ENCODE measurements around the gene SPTY2D1.
"Not testable (repeated sequence)": the region's sequence is repeated elsewhere in the genome, so short reads cannot be mapped to it uniquely, and the experiment has no call there.

SPTY2D1 gene, protein sequence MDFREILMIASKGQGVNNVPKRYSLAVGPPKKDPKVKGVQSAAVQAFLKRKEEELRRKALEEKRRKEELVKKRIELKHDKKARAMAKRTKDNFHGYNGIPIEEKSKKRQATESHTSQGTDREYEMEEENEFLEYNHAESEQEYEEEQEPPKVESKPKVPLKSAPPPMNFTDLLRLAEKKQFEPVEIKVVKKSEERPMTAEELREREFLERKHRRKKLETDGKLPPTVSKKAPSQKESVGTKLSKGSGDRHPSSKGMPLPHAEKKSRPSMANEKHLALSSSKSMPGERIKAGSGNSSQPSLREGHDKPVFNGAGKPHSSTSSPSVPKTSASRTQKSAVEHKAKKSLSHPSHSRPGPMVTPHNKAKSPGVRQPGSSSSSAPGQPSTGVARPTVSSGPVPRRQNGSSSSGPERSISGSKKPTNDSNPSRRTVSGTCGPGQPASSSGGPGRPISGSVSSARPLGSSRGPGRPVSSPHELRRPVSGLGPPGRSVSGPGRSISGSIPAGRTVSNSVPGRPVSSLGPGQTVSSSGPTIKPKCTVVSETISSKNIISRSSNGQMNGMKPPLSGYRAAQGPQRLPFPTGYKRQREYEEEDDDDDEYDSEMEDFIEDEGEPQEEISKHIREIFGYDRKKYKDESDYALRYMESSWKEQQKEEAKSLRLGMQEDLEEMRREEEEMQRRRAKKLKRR

DNA sequence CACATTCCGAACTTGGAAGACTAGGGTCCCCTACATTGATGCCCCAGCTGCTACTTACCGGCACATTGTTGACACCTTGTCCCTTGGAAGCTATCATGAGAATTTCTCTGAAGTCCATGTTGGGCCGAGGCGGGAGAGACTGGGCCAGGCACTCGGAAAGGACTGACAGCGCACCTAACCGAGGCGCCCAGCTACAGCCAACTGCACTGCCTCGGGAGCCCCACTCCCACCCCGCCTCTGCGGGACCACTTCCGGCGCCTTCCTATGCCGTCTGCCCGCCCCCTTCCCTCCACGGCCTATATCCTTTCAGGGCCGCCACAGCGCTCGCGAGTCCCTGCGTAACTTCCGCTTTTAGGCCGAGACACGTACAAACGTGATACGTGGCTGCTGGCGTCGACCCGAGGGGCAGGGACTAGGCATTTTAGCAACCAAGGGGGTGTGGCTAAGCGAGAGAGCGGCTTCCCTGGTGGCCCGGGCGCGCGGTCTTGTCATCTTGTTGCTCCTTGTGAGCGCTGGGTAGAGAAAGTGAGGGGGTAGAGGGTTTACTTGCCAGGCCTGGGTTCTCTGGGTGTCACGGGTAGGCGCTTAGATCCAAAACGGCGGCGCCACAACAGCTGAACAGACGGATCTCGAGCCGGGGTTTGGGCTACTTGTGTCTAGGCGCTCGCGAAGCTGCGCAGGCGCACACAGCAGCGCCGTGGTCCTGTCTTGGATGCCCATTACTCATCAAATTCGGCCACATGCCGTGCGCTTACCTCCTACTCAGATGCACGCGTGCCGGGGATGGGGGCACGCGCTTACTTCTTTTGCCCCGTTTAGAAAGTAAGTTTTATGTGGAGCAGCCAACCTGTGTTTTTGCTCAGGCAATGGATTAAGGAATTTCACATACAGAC is at the start of gene SPTY2D1:
TSS of gene SPTY2D1 (minus strand) at position 203 of the 893 bp plus-strand sequence. CDS start at position 118, 85 bp downstream.
- DNase-seq (ENCODE audit: low read depth in 2 of 2): peak; percentile 97

DNA sequence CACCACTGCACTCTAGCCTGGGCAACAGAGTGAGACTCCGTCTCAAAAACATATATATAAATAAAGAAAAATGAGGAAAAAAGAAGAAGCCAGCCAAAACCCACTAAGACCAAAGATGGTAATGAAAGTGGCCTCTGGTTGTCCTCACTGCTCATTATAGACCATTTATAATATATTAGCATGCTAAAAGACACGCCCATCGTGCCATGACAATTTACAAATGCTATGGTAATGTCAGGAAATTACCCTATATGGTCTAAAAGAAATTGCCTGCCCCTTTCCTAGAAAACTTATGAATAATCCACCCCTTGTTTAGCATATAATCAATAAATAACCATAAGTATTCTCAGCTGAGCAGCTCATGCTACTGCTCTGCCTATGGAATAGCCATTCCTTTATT is 48.3 kb upstream of the SPTY2D1 start:
- no peak for DNase-seq (ENCODE audit: low read depth in 2 of 2)

DNA sequence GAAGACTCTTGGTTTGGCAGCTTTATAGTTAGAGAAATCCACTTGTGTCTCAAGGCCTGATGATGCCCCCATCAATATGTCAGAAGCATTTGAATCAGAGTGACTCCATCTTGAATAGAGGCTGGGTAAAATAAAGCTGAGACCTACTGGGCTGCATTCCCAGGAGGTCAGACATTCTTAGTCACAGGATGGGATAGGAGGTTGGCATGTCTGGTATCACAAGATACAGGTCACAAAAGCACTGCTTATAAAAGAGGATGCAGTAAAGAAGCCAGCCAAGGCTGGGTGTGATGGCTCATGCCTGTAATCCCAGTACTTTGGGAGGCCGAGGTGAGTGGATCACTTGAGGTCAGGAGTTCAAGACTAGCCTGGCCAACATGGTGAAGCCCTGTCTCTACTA is 47.8 kb upstream of the SPTY2D1 start:
- not testable (repeated sequence) for DNase-seq (ENCODE audit: low read depth in 2 of 2)

DNA sequence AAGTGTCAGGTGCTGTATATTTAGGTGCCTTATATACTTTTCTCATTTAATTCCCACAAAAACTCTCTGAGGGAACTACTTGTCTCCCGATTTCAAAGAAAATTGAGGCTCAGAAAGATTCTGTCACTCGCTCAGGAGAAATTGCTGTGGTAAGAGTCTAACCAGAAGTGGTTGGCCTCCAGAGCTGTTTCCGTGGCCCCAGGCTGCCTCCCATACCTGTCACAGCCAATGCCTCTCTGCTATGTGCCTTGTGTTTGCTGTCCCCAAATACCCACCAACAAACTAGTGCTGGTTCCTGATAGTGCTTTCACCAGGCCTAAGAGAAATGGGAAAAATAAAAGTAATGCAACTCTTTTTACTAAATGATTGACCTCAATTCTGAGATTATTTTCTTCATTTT is 43.4 kb upstream of the SPTY2D1 start:
- no peak for DNase-seq (ENCODE audit: low read depth in 2 of 2)

DNA sequence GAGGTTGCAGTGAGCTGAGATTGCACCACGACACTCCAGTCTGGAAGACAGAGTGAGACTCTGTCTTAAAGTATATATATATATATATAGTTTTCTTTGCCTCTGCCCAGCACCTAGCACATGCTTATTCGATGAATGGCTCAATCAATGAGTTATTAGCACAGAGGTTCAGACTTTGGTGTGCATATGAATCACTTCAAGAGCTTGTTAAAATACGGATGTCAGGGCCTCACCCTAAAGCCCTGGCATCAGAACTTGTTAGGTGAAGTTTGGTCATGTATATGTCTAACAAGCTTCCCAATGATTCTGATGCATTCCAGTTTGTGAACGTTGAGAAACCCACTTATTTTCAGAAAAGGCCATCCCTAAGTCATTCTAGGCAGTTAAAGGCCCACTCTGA is 42.7 kb upstream of the SPTY2D1 start:
- DNase-seq (ENCODE audit: low read depth in 2 of 2): no peak

DNA sequence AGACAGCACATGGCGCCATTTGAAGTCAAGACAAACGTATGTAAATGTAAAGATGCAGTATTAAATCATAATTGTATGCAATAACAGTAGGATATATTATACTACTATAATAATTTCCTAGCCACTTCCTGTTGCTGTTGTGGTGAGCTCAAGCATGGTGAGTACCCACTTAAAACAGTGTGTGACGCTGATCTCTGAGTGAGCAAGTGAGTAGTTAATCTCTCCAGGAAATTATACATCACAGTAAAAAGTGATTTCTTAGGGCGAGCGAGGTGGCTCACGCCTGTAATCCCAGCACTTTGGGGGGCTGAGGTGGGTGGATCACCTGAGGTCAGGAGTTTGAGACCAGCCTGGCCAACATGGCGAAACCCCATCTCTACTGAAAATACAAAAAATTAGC is 38.1 kb upstream of the SPTY2D1 start:
- DNase-seq (ENCODE audit: low read depth in 2 of 2): peak in 1 of 2 donors; percentile 20

DNA sequence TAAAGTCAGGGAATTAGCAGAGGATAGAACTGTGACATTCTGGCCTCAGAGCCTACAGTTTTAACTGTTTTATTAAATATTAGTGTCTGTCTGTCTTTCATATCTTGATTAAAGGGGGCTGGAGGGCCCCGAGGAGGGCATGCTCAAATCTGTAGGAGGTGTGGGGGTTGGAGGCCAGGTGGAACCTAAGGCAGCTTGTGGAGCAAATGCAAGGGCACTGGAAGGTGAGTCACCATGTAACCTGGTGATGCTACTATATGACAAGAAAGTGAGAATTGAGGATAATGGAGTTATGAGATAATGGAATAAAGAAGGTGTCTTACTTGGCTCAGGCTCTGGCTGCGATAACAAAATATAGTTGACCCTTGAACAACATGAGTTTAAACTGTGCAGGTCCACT is 37.1 kb upstream of the SPTY2D1 start:
- no peak for DNase-seq (ENCODE audit: low read depth in 2 of 2)

DNA sequence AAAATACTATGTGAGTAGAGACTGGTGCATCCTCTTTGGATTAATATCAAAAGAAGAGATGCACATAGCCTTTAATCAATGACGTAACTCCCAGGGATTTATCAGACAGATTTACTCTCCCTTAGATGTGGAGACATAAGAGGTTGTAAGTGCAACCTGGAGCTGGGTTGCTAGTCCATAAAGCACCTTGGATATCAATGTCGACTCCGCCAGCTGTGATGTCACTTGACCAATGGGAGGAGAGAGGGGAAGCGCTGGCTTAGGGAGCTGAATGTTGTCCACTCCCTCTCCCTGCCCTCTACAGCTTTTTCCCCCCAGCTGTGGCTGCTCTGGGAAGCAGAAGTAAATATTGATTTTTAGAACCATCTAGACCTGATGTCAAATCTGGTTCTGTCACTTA is 35.6 kb upstream of the SPTY2D1 start:
- no peak for DNase-seq (ENCODE audit: low read depth in 2 of 2)

DNA sequence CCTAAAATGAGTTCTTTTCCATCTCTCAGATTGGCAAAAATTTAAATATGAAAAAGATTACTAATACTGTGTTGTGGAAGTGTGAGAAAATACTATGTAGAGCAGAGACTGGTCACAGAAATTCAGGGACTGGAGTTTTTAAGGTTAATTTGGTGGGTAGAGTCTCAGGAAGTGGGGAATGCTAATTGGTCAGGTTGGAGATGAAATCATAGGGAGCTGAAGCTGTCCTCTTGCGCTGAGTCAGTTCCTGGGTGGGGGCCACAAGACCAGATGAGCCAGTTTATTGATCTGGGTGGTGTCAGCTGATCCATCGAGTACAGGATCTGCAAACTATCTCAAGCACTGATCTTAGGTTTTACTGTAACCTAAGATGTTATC is 35.1 kb upstream of the SPTY2D1 start:
- DNase-seq (ENCODE audit: low read depth in 2 of 2): peak in 1 of 2 donors; percentile 21

DNA sequence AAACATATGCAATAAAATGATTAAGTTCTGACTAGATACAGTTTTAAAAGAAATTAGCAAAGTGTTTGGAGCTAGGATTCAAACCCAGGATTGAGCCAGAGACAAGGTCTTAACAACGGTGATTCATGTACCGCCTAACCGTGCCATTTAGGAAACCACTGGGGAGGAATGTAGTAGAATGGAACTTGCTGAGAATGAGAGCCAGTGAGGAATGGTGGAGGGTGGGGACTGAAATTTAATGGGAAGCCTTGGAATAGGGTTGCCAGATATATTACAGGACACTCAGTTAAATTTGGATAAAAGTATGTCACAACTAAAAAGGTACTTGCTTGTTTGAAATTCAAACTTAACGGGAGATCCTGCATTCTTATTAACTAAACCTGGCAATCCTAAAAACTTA is 34.0 kb upstream of the SPTY2D1 start:
- no peak for DNase-seq (ENCODE audit: low read depth in 2 of 2)

DNA sequence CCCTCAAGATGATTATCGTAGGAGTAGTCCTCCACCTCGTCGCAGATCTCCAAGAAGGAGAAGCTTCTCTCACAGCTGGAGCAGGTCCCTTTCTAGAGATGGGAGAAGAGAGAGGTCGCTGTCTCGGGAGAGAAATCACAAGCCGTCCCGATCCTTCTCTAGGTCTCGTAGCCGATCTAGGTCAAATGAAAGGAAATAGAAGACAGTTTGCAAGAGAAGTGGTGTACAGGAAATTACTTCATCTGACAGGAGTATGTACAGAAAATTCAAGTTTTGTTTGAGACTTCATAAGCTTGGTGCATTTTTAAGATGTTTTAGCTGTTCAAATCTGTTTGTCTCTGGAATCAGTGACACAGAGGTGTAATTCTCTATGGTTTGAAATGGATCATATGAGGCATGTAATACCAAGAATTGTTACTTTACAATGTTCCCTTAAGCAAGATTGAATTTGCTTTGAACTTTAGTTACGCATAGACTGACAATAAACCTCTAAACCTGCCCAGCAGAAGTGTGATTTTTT is 31.3 kb upstream of the SPTY2D1 start:
- DNase-seq (ENCODE audit: low read depth in 2 of 2): not testable (repeated sequence)

DNA sequence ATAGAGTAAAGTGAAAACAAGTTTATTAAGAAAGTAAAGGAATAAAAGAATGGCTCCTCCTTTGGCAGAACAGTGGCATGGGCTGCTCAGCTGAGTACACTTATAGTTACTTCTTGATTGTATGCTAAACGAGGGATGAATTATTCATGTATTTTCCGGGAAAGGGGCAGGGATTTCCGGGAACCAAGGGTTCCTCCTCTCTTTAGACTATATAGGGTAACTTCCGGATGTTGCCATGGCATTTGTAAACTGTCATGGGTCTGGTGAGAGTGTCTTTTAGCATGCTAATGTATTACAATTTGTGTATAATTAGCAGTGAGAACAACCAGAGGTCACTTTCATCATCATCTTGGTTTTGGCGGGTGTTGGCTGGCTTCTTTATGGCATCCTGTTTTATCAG is 23.5 kb upstream of the SPTY2D1 start:
- no peak for DNase-seq (ENCODE audit: low read depth in 2 of 2)

DNA sequence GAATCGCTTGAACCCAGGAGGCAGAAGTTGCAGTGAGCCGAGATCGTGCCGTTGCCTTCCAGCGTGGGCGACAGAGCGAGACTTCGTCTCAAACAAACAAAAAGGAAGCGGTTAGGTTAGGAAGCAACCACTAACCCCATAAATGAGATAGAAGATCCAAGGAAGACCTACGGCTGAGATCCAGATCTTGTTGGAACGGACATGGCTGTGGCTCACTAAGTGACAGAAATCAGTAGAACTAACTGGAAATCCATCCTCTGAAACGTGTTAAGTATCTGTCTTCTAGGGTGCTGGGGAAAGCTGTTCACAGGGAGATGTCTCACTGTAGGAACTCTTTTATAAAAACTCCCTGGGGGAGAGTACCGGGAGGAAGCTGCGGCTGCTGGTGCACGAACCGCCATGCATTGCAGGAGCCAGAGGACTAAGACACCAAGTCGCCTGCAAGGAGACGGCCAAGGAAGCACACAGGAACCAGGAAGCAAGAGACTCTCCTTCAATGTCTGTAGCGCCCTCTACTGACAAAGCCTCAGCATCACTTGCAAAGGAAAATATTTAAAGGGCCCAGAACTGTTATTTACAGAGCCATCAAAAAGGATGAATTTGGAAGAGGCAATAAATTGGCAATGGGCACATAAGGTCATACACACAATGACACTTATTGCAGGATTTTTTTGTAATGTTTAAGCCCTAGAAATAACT is 16.9 kb upstream of the SPTY2D1 start:
- DNase-seq (ENCODE audit: low read depth in 2 of 2): peak in 1 of 2 donors; percentile 17

DNA sequence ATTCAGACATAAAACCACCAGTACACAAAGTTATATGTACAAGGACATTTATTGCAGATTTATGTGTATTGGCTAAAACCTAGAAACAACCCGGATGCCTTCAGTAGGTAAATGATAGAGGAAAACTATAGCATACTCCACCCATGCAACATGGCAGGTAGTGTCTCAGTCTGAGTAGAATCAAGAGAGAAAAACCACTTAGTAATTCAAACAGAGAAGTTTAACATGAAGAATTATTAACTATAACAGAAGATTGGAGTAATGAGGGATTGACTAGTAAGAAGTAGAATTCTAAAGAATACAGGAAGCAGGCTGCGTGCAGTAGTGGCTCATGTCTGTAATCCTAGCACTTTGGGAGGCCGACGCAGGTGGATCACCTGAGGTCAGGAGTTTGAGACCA is 16.2 kb upstream of the SPTY2D1 start:
- DNase-seq (ENCODE audit: low read depth in 2 of 2): no peak

DNA sequence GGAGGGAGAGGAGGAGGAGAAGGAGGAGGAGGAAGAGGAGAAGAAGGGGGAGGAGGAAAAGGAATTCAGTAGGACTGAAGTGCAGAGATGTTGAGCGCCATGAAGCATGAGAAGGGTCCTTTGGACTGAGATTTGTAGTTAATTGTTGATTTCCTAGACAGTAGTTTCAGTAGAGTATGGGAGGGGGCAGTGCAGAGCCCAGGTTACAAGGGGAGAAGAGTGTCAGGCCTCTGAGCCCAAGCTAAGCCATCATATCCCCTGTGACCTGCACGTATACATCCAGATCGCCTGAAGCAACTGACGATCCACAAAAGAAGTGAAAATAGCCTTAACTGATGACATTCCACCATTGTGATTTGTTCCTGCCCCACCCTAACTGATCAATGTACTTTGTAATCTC is 8.9 kb upstream of the SPTY2D1 start:
- not testable (repeated sequence) for DNase-seq (ENCODE audit: low read depth in 2 of 2)

DNA sequence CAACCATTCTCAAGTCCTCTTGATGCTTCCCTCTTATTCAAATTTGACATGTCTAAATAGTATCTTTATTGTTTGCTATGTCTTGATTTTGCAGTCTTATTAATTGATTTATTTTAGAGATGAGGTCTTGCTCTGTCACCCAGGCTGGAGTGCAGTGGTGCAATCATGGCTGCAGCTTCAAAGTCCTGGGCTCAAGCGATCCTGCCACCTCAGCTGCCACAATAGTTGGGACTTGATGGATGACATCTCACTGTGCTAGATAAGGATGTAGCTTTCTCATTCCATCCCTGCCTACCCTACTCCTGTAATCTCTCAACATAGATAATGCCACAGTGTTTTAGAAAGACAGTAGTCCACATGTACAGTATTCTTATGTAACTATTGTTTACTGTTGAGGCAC is 7.5 kb upstream of the SPTY2D1 start:
- DNase-seq (ENCODE audit: low read depth in 2 of 2): no peak

DNA sequence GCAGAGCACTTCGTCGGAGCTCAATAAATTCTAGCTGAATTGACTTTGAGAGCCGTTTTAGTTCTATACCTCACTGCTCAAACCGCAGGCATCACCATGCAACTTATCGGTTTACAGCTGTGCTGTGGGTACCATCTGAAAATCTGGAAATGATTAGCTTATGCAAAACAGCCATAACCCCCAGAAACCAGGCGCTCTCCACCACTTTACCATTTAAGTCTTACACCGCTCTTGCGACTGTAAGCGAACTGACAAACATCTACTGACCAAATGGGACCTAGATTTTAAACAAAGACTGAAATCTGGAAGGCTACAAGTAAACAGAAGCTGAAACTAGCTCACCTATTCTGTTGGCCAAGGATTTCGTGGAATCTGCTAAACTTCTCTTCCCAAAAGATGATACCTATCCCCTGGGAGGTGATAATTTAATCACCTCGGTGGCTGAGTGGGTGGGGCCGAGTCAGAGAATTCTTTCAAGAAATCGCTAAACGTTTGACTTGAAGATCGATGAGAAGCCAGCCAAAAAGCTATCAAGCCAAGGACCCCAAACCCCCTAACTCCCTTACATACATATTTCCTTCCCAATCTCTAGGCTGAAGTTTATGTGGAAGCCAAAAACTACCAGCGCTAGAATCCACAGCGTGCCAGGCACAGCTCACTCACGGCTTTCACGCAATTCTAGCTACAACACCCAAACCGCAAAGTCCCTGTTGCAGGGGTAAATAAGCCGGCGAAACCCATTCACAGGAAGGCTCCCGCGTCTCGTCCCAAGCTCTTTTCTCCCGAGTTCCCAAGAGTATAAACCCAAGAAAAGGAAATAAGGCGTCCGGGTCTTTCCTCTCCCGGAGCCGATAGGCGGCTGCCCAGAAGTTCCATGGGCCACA is 644 bp downstream of the SPTY2D1 start:
- peak in 1 of 2 donors; percentile 30 for DNase-seq (ENCODE audit: low read depth in 2 of 2)

DNA sequence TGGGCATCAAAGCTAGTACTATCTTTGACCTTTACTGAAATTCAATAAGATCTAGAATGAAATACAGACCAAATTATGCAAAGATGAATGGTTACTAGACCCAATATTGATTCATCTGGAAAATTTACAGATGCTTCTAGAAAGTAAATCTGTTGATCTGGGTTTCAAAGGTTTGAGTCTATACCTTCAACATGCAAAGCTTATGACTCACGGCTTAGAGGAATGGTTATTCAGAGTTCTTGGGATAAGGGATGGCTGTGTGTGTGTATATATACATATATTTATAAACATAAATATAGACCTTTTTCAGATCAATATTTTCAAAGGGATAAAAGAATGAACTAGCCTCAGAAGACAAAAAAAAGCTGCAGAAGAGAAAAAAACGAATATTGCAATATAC is 1.3 kb downstream of the SPTY2D1 start:
- DNase-seq (ENCODE audit: low read depth in 2 of 2): no peak

DNA sequence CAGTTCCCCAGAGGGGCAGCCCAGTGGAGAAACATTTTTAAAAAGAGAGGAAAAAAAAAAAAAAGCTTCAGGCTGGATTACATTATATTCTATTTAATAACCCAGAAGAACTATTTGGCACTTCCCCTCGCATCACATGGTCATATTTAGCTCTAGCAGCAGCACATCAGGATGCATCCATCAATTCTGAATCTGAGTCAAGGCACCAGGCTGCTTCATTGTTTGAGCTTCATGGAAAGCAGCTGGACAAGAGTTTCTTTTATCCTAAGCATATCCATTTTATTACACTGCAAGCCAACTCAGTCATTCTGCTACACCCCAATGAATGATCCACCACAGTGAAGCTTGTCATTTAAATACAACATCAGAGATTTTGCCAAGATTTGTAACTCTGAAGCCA is 10.0 kb downstream of the SPTY2D1 start:
- DNase-seq (ENCODE audit: low read depth in 2 of 2): no peak

DNA sequence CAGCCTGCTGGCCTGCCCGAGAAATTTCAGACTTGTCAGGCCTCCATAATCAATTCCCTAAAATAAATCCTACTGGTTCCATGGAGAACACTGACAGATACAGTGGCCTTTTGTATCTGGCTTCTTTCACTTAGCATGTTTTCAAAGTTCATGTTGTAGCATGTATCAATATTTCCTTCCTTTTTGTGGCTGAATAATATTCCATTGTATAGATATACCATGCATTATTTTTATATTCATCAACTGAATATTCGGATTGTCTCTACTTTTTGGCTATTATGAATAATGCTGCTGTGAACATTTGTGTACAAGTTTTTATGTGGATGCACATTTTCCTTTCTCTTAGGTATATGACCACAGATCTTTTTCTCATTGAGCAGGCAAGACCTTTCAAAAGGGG is 10.4 kb downstream of the SPTY2D1 start:
- no peak for DNase-seq (ENCODE audit: low read depth in 2 of 2)
